Natural killer cell (primary cell): ENCODE results near the gene GPNMB. TPM values are rescaled to one million over a fixed set of nuclear protein-coding genes. Genes with fewer than 3 reads are reported as not detected.

Source experiments
- ATAC-seq, 3 donors: fragments of 150-1000 bp in 2 of 3; fragments of 200-7000 bp in 1 of 3; cut with Tn5 transposase; 1 replicate in 1 of 3; 2 replicates in 2 of 3; pipeline ENCODE4 v1.10.0; 2021; ENCODE audit warnings: mild to moderate bottlenecking in 2 of 3, moderate library complexity in 2 of 3
- DNase-seq, 2 donors: peaks; one replicate each; pipeline versions ENCODE4 v3.0.0 to v3.0.0-alpha.2; 2013 to 2021; ENCODE audit warnings: mixed read lengths in 1 of 2
- H3K27ac ChIP-seq: one replicate; pipeline ENCODE4 v1.5.1; 2013; ENCODE audit warnings: mild to moderate bottlenecking, low read length
- H3K27me3 ChIP-seq: one replicate; pipeline ENCODE4 v1.6.1; 2013; ENCODE audit warnings: low read length; ENCODE audit not compliant: control insufficient read depth, insufficient read depth
- H3K36me3 ChIP-seq: one replicate; pipeline ENCODE4 v1.6.1; 2013; ENCODE audit warnings: low read length; ENCODE audit not compliant: control insufficient read depth, insufficient read depth
- H3K4me1 ChIP-seq: one replicate; pipeline ENCODE4 v1.6.1; 2013; ENCODE audit warnings: low read length; ENCODE audit not compliant: control insufficient read depth, insufficient read depth
- H3K4me3 ChIP-seq: one replicate; pipeline ENCODE4 v1.5.1; 2013; ENCODE audit warnings: low read length
- H3K9me3 ChIP-seq: one replicate; pipeline ENCODE4 v1.6.1; 2013; ENCODE audit warnings: low read length; ENCODE audit not compliant: control insufficient read depth, insufficient read depth
- H3K27ac Mint-ChIP-seq, 2 donors: one replicate each; pipeline ENCODE4 v1.8.0; 2022; ENCODE audit warnings: mild to moderate bottlenecking in 2 of 2, mixed read lengths in 2 of 2, moderate library complexity in 1 of 2
- H3K27me3 Mint-ChIP-seq, 2 donors: one replicate each; pipeline ENCODE4 v1.8.0; 2022; ENCODE audit warnings: low read depth in 2 of 2, mixed read lengths in 2 of 2
- H3K36me3 Mint-ChIP-seq: one replicate; pipeline ENCODE4 v1.8.0; 2022; ENCODE audit warnings: mixed read lengths
- H3K4me1 Mint-ChIP-seq, 2 donors: one replicate each; pipeline ENCODE4 v1.8.0; 2022; ENCODE audit warnings: mixed read lengths in 2 of 2
- H3K4me3 Mint-ChIP-seq: one replicate; pipeline ENCODE4 v1.8.0; 2022; ENCODE audit warnings: mild to moderate bottlenecking, moderate library complexity, mixed read lengths
- H3K9me3 Mint-ChIP-seq, 2 donors: one replicate each; pipeline ENCODE4 v1.8.0; 2022; ENCODE audit warnings: mixed read lengths in 2 of 2
- WGBS: methylation state at CpG from one replicate; pipeline ENCODE4 v1.1.7; 2013; ENCODE audit warnings: missing lambda C conversion rate; ENCODE audit not compliant: insufficient coverage; 5-methylcytosine and 5-hydroxymethylcytosine counted together
- intact Hi-C: fragments of 100-400 bp; cut with micrococcal nuclease; formaldehyde crosslinking; loops from one replicate; pipeline ENCODE4 v1.14.2; 2022
- total RNA-seq, 4 donors: library from RNA; stranded (reverse); fragments of 120-200 nt in 1 of 4; gene quantifications; one replicate each; pipeline versions ENCODE4 v1.2.3 to v1.2.4, GENCODE V29; 2013 to 2022
- TF ChIP-seq, protein P1 (sequence below): fragments of 200-600 bp; IDR thresholded peaks from one replicate; pipeline ENCODE4 v1.8.0; 2022; ENCODE audit warnings: antibody characterized with exemption

The GPNMB gene
- total RNA-seq, 3 donors from 2014 or later (not counting 1 experiment from before 2014, with no cell fraction given) = not detected

DNA sequence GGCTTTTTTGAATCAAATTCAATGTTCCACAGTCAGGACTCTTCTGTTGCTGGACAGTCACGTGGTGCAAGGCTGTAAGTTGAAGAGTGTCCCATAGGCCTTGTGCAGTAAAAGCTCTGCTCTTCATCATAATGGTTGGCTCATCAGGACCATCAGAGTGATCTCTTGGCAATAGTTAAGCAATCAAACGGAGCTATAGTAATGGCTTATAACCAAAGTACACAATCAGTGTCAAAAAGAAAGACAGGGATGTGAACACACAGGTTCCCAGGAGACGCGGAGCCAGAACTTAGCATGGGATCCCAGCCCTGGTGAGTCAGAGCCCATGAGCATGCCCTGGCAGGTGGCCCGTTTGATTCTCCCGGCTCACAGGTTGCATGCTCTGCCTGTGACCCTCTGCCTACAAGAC is 10.8 kb upstream of the GPNMB start:
- Mint-ChIP-seq H3K36me3 (no peaks in the 10 kb centered on the region), H3K27ac (no peak overlapping the region), H3K4me1 (peaks cover 0 to 5% of the 10 kb centered on the region in 2 donors), H3K9me3 (no peaks in the 10 kb centered on the region), H3K27me3 (peaks cover 0 to 5% of the 10 kb centered on the region in 2 donors), H3K4me3 (no peak overlapping the region)
- no peaks in the 10 kb centered on the region for H3K36me3 ChIP-seq
- TF ChIP-seq, protein P1, sequence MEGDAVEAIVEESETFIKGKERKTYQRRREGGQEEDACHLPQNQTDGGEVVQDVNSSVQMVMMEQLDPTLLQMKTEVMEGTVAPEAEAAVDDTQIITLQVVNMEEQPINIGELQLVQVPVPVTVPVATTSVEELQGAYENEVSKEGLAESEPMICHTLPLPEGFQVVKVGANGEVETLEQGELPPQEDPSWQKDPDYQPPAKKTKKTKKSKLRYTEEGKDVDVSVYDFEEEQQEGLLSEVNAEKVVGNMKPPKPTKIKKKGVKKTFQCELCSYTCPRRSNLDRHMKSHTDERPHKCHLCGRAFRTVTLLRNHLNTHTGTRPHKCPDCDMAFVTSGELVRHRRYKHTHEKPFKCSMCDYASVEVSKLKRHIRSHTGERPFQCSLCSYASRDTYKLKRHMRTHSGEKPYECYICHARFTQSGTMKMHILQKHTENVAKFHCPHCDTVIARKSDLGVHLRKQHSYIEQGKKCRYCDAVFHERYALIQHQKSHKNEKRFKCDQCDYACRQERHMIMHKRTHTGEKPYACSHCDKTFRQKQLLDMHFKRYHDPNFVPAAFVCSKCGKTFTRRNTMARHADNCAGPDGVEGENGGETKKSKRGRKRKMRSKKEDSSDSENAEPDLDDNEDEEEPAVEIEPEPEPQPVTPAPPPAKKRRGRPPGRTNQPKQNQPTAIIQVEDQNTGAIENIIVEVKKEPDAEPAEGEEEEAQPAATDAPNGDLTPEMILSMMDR = no peak
- WGBS = 88% methylated on average over 6 of the region's 6 CpGs
- intact Hi-C loops = no loop called here
- DNase-seq (no peak), ATAC-seq (no peak)
- H3K27me3 ChIP-seq = no peaks in the 10 kb centered on the region
- H3K4me1 ChIP-seq = no peaks in the 10 kb centered on the region
- no peaks in the 10 kb centered on the region for H3K9me3 ChIP-seq
- H3K4me3 ChIP-seq = no peak overlapping the region
- H3K27ac ChIP-seq = no peak overlapping the region

DNA sequence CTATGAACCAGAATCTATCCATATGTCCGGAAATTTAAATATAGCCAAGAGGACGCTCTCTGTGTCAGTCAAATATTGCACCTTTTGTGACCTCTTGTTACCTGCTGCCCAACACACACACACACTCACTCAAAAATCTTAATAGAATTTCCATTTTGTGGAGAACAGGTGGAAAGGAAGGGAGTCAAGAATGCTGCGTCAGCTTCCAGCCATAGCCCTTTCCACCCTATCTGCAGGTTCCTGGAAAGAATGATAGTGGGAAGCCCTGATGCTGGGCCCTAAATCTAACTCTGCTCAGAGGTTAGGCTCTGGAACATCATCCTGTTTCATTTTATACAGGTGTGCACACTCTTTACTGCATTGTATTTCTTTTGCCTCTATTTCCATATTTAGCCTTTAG is 9.6 kb upstream of the GPNMB start:
- no peak for DNase-seq
- Histone ChIP-seq H3K27ac (no peak overlapping the region), H3K36me3 (no peaks in the 10 kb centered on the region), H3K4me1 (no peaks in the 10 kb centered on the region), H3K4me3 (no peak overlapping the region), H3K9me3 (no peaks in the 10 kb centered on the region), H3K27me3 (no peaks in the 10 kb centered on the region)
- intact Hi-C loops = no loop called here
- no peak for ATAC-seq
- H3K9me3 Mint-ChIP-seq = no peaks in the 10 kb centered on the region
- H3K36me3 Mint-ChIP-seq = no peaks in the 10 kb centered on the region
- no peak overlapping the region for H3K27ac Mint-ChIP-seq
- peaks cover 0 to 5% of the 10 kb centered on the region in 2 donors for H3K27me3 Mint-ChIP-seq
- H3K4me3 Mint-ChIP-seq = no peak overlapping the region
- TF ChIP-seq, protein P1 = no peak
- peaks cover 0 to 5% of the 10 kb centered on the region in 2 donors for H3K4me1 Mint-ChIP-seq
- WGBS = 90% methylated on average over 2 of the region's 3 CpGs

DNA sequence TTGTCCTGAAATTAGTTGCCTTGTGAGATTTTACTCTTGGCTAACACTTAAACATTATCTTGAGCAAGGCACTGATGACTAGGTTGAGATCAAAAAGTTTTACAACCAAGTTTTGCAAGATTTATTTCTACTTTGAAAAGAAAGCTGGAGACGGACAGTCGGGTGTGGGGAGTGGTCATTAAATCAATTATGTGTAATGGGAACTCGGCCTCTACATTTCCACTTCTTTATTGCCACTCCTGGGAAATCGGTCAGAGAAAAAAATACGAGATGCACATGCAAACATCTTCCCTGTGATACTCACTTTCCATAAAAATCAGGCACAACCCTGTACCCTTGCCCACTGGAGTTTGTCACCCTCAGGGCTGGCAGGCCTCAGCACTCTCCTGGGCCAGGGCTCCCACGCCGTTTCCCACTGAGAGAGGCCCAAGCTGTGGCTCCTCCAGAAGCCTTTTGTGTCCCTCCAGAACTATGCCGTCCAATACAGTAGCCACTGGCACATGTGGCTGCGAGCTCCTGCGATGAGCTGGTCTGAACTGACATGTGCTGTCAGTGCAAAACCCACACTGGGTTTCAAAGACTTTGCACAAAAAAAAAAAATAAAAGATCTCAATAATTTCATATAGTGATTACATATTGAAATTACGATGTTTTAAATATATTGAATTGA is 7.5 kb upstream of the GPNMB start:
- no peak for DNase-seq
- Histone ChIP-seq H3K9me3 (no peaks in the 10 kb centered on the region), H3K27me3 (no peaks in the 10 kb centered on the region), H3K4me1 (no peaks in the 10 kb centered on the region), H3K4me3 (no peak overlapping the region), H3K36me3 (no peaks in the 10 kb centered on the region), H3K27ac (no peak overlapping the region)
- Mint-ChIP-seq H3K27me3 (peaks cover 4 to 11% of the 10 kb centered on the region in 2 donors), H3K4me3 (no peak overlapping the region), H3K36me3 (no peaks in the 10 kb centered on the region), H3K4me1 (peaks cover 0 to 5% of the 10 kb centered on the region in 2 donors), H3K27ac (no peak overlapping the region), H3K9me3 (no peaks in the 10 kb centered on the region)
- 91% methylated on average over 7 of the region's 11 CpGs for WGBS
- intact Hi-C loops = no loop called here
- TF ChIP-seq, protein P1 = no peak
- ATAC-seq = no peak

DNA sequence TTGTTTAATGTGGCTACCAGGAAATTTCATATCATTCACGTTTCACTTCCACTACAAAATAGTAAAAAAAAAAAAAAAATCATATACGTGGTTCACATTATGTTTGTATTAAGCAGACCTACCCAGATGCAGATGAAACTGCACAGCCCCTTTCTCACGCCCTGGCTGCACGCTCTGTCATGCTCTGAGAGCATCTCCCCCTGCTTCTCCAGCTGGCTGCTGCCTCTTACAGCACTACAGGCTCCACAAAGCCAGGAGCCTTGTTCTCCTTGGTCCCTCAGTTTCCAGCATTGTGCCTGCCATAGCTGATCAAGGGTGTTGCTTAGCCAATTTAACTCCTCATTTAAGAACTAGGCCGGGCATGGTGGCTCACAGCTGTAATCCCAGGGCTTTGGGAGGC is 6.9 kb upstream of the GPNMB start:
- no peak overlapping the region for H3K27ac ChIP-seq
- H3K36me3 Mint-ChIP-seq = no peaks in the 10 kb centered on the region
- intact Hi-C loops = no loop called here
- H3K4me3 ChIP-seq = no peak overlapping the region
- H3K27ac Mint-ChIP-seq = no peak overlapping the region
- ATAC-seq (no peak), DNase-seq (no peak)
- no peaks in the 10 kb centered on the region for H3K9me3 Mint-ChIP-seq
- H3K36me3 ChIP-seq = no peaks in the 10 kb centered on the region
- peaks cover 9 to 17% of the 10 kb centered on the region in 2 donors for H3K27me3 Mint-ChIP-seq
- no peaks in the 10 kb centered on the region for H3K4me1 ChIP-seq
- H3K9me3 ChIP-seq = no peaks in the 10 kb centered on the region
- H3K27me3 ChIP-seq = no peaks in the 10 kb centered on the region
- peaks cover 0 to 4% of the 10 kb centered on the region in 2 donors for H3K4me1 Mint-ChIP-seq
- H3K4me3 Mint-ChIP-seq = no peak overlapping the region
- TF ChIP-seq, protein P1 = no peak
- 93% methylated on average over 4 of the region's 5 CpGs for WGBS
